PC-9 (cell line): ENCODE data around the gene HTRA1.

ENCODE experiments used
- EZH2 ChIP-seq: fragments of 200-600 bp; sonication (generic); IDR thresholded peaks from 2 replicates; pipeline ENCODE4 v1.8.0; 2017; ENCODE audit warnings: antibody characterized with exemption, low read depth
- TF ChIP-seq, protein P1 (sequence below): fragments of 200-600 bp; sonication (generic); conservative IDR thresholded peaks from 2 replicates; pipeline ENCODE4 v1.6.1; 2017; ENCODE audit warnings: mixed run types, antibody characterized with exemption, mild to moderate bottlenecking, moderate library complexity

DNA sequence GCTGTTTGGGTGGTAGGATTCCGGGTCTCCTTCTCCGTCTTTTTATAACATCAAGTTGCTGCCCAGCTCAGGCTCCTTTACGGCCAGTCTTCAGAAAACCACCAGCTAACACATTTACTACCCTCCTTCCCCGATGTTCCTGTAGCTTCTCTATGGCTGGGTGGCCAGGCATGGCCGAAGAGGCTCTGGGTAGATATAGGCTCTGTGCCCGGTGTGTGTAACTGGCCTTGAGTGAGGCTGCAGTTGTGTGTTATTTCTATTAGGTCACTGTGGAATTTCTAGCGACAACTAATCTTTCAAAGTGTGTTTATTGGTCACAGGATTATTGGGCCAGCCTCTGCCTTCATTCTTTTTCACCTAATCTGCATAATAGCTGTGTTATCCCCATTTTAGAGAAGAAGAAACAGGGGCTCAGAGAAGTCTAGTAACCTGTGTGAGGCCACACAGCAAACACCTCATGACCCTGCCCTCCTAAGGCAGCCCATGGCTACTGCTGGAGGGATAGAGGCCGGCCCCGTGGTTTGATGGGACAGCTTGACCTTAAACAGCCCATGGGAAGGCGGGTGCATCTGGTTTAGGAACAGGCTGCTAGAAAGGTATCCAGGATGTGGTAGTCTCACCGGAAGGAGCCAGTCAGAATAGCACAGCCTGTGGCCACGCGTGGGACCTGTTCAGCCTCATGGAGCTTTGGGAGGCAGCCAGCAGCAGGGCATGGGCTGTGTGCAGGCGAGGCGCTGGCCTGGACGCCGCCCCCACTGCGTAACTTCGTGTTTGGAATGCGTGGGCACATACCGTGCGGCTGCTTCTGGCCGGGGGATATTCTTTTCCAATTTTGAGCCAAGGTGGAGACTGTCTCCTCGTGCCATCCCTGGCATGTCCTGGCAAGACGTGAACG, 29.7 kb downstream of the HTRA1 start:
- no peak for TF ChIP-seq EZH2
- TF ChIP-seq, protein P1, sequence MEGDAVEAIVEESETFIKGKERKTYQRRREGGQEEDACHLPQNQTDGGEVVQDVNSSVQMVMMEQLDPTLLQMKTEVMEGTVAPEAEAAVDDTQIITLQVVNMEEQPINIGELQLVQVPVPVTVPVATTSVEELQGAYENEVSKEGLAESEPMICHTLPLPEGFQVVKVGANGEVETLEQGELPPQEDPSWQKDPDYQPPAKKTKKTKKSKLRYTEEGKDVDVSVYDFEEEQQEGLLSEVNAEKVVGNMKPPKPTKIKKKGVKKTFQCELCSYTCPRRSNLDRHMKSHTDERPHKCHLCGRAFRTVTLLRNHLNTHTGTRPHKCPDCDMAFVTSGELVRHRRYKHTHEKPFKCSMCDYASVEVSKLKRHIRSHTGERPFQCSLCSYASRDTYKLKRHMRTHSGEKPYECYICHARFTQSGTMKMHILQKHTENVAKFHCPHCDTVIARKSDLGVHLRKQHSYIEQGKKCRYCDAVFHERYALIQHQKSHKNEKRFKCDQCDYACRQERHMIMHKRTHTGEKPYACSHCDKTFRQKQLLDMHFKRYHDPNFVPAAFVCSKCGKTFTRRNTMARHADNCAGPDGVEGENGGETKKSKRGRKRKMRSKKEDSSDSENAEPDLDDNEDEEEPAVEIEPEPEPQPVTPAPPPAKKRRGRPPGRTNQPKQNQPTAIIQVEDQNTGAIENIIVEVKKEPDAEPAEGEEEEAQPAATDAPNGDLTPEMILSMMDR = no peak
